Mammary epithelial cell (primary cell): Measurements from ENCODE around the gene FLAD1.

ENCODE experiments used
- EZH2 ChIP-seq: IDR thresholded peaks from 2 replicates; pipeline ENCODE4 v1.6.1; 2012; ENCODE audit warnings: low read length, inconsistent platforms, borderline replicate concordance
- TF ChIP-seq, protein P1 (sequence below), 2 donors: IDR thresholded peaks in 1 of 2; conservative IDR thresholded peaks in 1 of 2; 2 replicates each; pipeline ENCODE4 v1.5.1; 2011 to 2012; ENCODE audit warnings: inconsistent platforms in 2 of 2, low read length in 2 of 2, mild to moderate bottlenecking in 2 of 2, control low read depth in 1 of 2, low read depth in 1 of 2; ENCODE audit not compliant: insufficient read depth in 1 of 2; ENCODE audit errors: extremely low read depth in 1 of 2

DNA sequence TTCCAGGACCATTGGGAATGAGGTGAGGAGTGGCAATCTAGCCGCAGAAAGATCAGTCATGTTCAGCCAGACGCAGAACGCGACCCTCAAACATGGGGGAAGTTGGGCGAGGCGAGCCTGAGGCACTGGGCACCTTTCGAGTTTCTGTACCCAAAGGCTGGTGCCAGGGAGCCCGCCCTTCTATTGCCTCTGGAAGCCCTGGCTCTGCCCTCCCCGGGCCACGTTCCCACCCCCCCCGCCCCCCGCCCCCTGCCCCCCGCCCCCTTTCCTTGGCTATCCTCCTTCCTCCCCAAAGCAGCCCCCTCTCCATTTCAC, 17.2 kb downstream of the FLAD1 start:
- TF ChIP-seq, protein P1, sequence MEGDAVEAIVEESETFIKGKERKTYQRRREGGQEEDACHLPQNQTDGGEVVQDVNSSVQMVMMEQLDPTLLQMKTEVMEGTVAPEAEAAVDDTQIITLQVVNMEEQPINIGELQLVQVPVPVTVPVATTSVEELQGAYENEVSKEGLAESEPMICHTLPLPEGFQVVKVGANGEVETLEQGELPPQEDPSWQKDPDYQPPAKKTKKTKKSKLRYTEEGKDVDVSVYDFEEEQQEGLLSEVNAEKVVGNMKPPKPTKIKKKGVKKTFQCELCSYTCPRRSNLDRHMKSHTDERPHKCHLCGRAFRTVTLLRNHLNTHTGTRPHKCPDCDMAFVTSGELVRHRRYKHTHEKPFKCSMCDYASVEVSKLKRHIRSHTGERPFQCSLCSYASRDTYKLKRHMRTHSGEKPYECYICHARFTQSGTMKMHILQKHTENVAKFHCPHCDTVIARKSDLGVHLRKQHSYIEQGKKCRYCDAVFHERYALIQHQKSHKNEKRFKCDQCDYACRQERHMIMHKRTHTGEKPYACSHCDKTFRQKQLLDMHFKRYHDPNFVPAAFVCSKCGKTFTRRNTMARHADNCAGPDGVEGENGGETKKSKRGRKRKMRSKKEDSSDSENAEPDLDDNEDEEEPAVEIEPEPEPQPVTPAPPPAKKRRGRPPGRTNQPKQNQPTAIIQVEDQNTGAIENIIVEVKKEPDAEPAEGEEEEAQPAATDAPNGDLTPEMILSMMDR (conservative IDR thresholded peaks at IDR 0.05 in 1 of 2, IDR thresholded peaks at IDR 0.05 in 1 of 2; ENCODE audit: extremely low read depth in 1 of 2, insufficient read depth in 1 of 2, low read depth in 1 of 2, low read length in 2 of 2) = no peak
- TF ChIP-seq EZH2 = no peak
